PC-9 (cell line): ENCODE measurements around the gene OLFML2A.

Source experiments
- EZH2 ChIP-seq: fragments of 200-600 bp; sonication (generic); IDR thresholded peaks from 2 replicates; pipeline ENCODE4 v1.8.0; 2017; ENCODE audit warnings: antibody characterized with exemption, low read depth
- TF ChIP-seq, protein P1 (sequence below): fragments of 200-600 bp; sonication (generic); conservative IDR thresholded peaks from 2 replicates; pipeline ENCODE4 v1.6.1; 2017; ENCODE audit warnings: mixed run types, antibody characterized with exemption, mild to moderate bottlenecking, moderate library complexity

GRCh38 chr9:124840300-124840833 is 63.4 kb downstream of the OLFML2A start:
- TF ChIP-seq, protein P1, sequence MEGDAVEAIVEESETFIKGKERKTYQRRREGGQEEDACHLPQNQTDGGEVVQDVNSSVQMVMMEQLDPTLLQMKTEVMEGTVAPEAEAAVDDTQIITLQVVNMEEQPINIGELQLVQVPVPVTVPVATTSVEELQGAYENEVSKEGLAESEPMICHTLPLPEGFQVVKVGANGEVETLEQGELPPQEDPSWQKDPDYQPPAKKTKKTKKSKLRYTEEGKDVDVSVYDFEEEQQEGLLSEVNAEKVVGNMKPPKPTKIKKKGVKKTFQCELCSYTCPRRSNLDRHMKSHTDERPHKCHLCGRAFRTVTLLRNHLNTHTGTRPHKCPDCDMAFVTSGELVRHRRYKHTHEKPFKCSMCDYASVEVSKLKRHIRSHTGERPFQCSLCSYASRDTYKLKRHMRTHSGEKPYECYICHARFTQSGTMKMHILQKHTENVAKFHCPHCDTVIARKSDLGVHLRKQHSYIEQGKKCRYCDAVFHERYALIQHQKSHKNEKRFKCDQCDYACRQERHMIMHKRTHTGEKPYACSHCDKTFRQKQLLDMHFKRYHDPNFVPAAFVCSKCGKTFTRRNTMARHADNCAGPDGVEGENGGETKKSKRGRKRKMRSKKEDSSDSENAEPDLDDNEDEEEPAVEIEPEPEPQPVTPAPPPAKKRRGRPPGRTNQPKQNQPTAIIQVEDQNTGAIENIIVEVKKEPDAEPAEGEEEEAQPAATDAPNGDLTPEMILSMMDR = peak; percentile 50; the same call in 1 of the 2 replicates
- TF ChIP-seq EZH2 = no peak
